OCI-LY1 (cell line): Measurements from ENCODE around the gene AADAT.

Experiments used
- H2AFZ ChIP-seq: fragments of 200-600 bp; sonication (generic), shearing (Covaris generic); 2 replicates; pipeline ENCODE4 v1.6.0; 2014; ENCODE audit warnings: antibody characterized with exemption, mild to moderate bottlenecking, low read length
- H3F3A ChIP-seq: fragments of 200-600 bp; sonication (generic), shearing (Covaris generic); 2 replicates; pipeline ENCODE4 v1.6.0; 2014; ENCODE audit warnings: mild to moderate bottlenecking, antibody characterized with exemption, low read length, moderate library complexity; ENCODE audit not compliant: insufficient read depth
- H3K27ac ChIP-seq: fragments of 200-600 bp; sonication (generic); 2 replicates; pipeline ENCODE4 v1.5.1; 2014; ENCODE audit warnings: low read length, mixed run types, mild to moderate bottlenecking, low read depth; ENCODE audit not compliant: poor library complexity, severe bottlenecking
- H3K27me3 ChIP-seq: fragments of 200-600 bp; sonication (generic); 2 replicates; pipeline ENCODE4 v1.6.0; 2014; ENCODE audit warnings: antibody characterized with exemption, mild to moderate bottlenecking, low read length, moderate library complexity; ENCODE audit not compliant: insufficient read depth
- H3K36me3 ChIP-seq: fragments of 200-600 bp; sonication (generic); 2 replicates; pipeline ENCODE4 v1.6.1; 2014; ENCODE audit warnings: mild to moderate bottlenecking, antibody characterized with exemption, low read length, moderate library complexity, mixed read lengths; ENCODE audit not compliant: insufficient read depth
- H3K4me1 ChIP-seq: fragments of 200-600 bp; sonication (generic); 2 replicates; pipeline ENCODE4 v1.5.1; 2014; ENCODE audit warnings: mild to moderate bottlenecking, low read length, moderate library complexity; ENCODE audit not compliant: insufficient read depth, severe bottlenecking
- H3K4me2 ChIP-seq: fragments of 200-600 bp; sonication (generic), shearing (Covaris generic); 2 replicates; pipeline ENCODE4 v1.6.1; 2014; ENCODE audit warnings: low read length
- H3K4me3 ChIP-seq: fragments of 200-600 bp; sonication (generic); 2 replicates; pipeline ENCODE4 v1.5.1; 2014; ENCODE audit warnings: low read length, low read depth, mild to moderate bottlenecking, mixed read lengths; ENCODE audit not compliant: poor library complexity, severe bottlenecking
- H3K79me2 ChIP-seq: fragments of 200-600 bp; shearing (Covaris generic); 2 replicates; pipeline ENCODE4 v1.6.1; 2016; ENCODE audit warnings: mixed run types, low read length, mixed read lengths; ENCODE audit not compliant: insufficient read depth
- H3K9ac ChIP-seq: fragments of 200-600 bp; sonication (generic), shearing (Covaris generic); 2 replicates; pipeline ENCODE4 v1.6.1; 2014; ENCODE audit warnings: mild to moderate bottlenecking, low read length, mixed read lengths
- H3K9me2 ChIP-seq: fragments of 200-600 bp; sonication (generic), shearing (Covaris generic); 2 replicates; pipeline ENCODE4 v1.6.1; 2014; ENCODE audit warnings: low read depth, mild to moderate bottlenecking, low read length, mixed read lengths
- H3K9me3 ChIP-seq: fragments of 200-600 bp; shearing (Covaris generic); 2 replicates; pipeline ENCODE4 v1.6.1; 2014; ENCODE audit warnings: low read length, mixed read lengths
- H4K20me1 ChIP-seq: fragments of 200-600 bp; sonication (generic), shearing (Covaris generic); 2 replicates; pipeline ENCODE4 v1.6.0; 2016; ENCODE audit warnings: mild to moderate bottlenecking, low read length; ENCODE audit not compliant: insufficient read depth
- EZH2 ChIP-seq: fragments of 200-600 bp; sonication (generic), shearing (Covaris generic); IDR thresholded peaks from 2 replicates; pipeline ENCODE4 v1.8.0; 2017; ENCODE audit warnings: borderline replicate concordance, mixed run types, mild to moderate bottlenecking, antibody characterized with exemption, low read length, moderate library complexity, mixed read lengths
- TF ChIP-seq, protein P1 (sequence below): fragments of 200-600 bp; sonication (generic), shearing (Covaris generic); IDR thresholded peaks from 2 replicates; pipeline ENCODE4 v1.5.1; 2017; ENCODE audit warnings: mild to moderate bottlenecking, antibody characterized with exemption, low read length, moderate library complexity, mixed read lengths

Gene AADAT

DNA sequence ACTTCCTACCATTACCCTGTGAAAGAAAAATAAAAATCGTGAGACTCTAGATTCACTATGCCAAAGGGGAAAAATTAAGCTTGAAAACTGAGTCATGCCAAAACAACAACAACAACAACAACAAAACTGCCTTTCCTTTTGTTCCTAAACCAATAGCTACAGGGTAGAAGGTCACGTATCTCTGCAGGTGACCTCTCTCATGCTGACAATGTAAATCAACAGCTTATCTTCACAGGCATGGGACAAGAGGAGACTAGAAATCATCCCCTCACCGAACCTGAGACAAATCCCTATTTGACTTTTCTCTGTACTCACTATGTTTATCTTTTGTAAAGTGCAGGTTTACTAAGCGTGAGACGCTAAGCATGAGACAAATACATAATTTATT is 20.5 kb upstream of the AADAT start:
- no peaks in the 10 kb centered on the region for H3K4me1 ChIP-seq
- H3K27ac ChIP-seq, result no peak overlapping the region
- H3K9ac ChIP-seq, result no peak overlapping the region
- no peaks in the 10 kb centered on the region for H4K20me1 ChIP-seq
- H3K4me2 ChIP-seq, result no peak overlapping the region
- no peak overlapping the region for H3K4me3 ChIP-seq
- TF ChIP-seq, protein P1, sequence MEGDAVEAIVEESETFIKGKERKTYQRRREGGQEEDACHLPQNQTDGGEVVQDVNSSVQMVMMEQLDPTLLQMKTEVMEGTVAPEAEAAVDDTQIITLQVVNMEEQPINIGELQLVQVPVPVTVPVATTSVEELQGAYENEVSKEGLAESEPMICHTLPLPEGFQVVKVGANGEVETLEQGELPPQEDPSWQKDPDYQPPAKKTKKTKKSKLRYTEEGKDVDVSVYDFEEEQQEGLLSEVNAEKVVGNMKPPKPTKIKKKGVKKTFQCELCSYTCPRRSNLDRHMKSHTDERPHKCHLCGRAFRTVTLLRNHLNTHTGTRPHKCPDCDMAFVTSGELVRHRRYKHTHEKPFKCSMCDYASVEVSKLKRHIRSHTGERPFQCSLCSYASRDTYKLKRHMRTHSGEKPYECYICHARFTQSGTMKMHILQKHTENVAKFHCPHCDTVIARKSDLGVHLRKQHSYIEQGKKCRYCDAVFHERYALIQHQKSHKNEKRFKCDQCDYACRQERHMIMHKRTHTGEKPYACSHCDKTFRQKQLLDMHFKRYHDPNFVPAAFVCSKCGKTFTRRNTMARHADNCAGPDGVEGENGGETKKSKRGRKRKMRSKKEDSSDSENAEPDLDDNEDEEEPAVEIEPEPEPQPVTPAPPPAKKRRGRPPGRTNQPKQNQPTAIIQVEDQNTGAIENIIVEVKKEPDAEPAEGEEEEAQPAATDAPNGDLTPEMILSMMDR, result no peak
- TF ChIP-seq EZH2, result no peak
- H3K9me2 ChIP-seq, result no peaks in the 10 kb centered on the region
- H3K36me3 ChIP-seq, result no peaks in the 10 kb centered on the region
- no peaks in the 10 kb centered on the region for H3K79me2 ChIP-seq
- H3F3A ChIP-seq, result no peaks in the 10 kb centered on the region
- H2AFZ ChIP-seq, result no peak overlapping the region
- no peaks in the 10 kb centered on the region for H3K27me3 ChIP-seq
- H3K9me3 ChIP-seq, result no peaks in the 10 kb centered on the region

DNA sequence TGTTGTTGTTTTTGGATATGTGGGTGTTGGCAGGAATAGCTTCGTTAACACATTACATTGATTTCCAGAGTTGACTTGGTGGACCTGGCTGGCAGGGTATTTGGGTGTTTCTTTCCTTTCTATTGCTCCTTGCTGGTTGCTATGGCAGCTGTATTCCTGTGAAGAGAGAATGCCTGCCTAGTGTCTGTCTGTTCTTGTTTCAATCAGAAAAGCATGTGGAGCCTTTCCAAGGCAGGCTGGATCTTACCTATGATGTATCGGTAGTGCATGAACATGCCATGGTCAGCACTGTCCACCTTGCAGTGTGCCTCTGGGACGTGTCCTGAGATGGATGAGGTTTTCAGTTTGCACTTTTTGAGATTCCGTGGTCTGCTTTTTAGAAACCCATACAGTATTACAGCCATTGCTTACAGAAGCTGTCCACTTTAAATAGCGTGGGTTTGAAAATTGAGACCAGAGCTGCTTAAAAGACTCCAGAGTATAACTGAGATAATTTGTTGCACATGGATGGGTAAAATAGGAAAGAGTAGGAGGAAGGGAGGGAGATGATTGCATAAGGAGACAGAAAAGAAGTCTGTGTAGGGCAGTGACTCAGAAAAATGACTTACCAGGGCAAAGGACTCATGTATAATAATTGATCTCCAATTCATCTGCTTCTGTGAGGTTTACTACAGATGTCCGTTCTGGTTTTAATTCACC is 20.0 kb upstream of the AADAT start:
- Histone ChIP-seq H3K27ac (no peak overlapping the region), H3K9me2 (no peaks in the 10 kb centered on the region), H4K20me1 (no peaks in the 10 kb centered on the region), H3K4me3 (no peak overlapping the region), H3K4me1 (no peaks in the 10 kb centered on the region), H3K9me3 (no peaks in the 10 kb centered on the region), H3K36me3 (no peaks in the 10 kb centered on the region), H3K79me2 (no peaks in the 10 kb centered on the region), H3F3A (no peaks in the 10 kb centered on the region), H3K27me3 (no peaks in the 10 kb centered on the region), H3K9ac (no peak overlapping the region), H2AFZ (no peak overlapping the region), H3K4me2 (no peak overlapping the region)
- TF ChIP-seq, protein P1, result no peak
- no peak for TF ChIP-seq EZH2

DNA sequence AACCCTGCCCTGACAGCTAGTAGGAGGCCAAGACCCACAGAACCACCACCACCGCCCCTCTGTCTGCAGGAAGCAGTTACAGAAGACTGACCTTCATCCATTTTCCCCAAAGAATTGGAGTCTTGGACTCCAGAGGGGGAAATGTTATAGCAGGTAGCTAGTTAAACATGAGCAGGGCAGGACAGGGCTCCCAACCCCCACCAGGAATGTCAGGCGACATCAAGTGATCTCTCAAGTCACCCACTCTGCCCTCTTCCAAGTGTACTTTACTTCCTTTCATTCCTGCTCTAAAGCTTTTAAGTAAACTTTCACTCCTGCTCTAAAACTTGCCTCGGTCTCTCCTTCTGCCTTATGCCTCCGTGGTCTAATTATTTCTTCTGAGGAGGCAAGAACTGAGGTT is 17.1 kb upstream of the AADAT start:
- Histone ChIP-seq H2AFZ (no peak overlapping the region), H3K36me3 (no peaks in the 10 kb centered on the region), H3K4me1 (no peaks in the 10 kb centered on the region), H3K9me2 (no peaks in the 10 kb centered on the region), H3F3A (no peaks in the 10 kb centered on the region), H3K9me3 (no peaks in the 10 kb centered on the region), H3K4me3 (no peak overlapping the region), H3K79me2 (no peaks in the 10 kb centered on the region), H3K27me3 (no peaks in the 10 kb centered on the region), H4K20me1 (no peaks in the 10 kb centered on the region), H3K4me2 (no peak overlapping the region), H3K9ac (no peak overlapping the region), H3K27ac (no peak overlapping the region)
- TF ChIP-seq, protein P1, result no peak
- no peak for TF ChIP-seq EZH2
